ENCODE data around the gene PIAS1. TPM values are rescaled to one million over a fixed set of nuclear protein-coding genes. Genes with fewer than 3 reads are reported as not detected.
"Not testable (repeated sequence)": the region's sequence is repeated elsewhere in the genome, so short reads cannot be mapped to it uniquely, and the experiment has no call there.

PIAS1 gene
- total RNA-seq, 1 donor from 2014 or later = 12.7 TPM

- no peak for DNase-seq (ENCODE audit: low read depth in 2 of 2)
Measured at GRCh38 chr15:68218331-68218730, 164.2 kb downstream of the PIAS1 start.

- no peak for DNase-seq (ENCODE audit: low read depth in 2 of 2)
Measured at GRCh38 chr15:68218847-68219798, 165.0 kb downstream of the PIAS1 start.

- DNase-seq (ENCODE audit: low read depth in 2 of 2) = no peak
Measured at GRCh38 chr15:68220489-68220888, 166.4 kb downstream of the PIAS1 start.

- DNase-seq (ENCODE audit: low read depth in 2 of 2) = no peak
Measured at GRCh38 chr15:68220967-68221366, 166.9 kb downstream of the PIAS1 start.

GRCh38 chr15:68221530-68222431, 167.7 kb downstream of the PIAS1 start:
- not testable (repeated sequence) for DNase-seq (ENCODE audit: low read depth in 2 of 2)

- DNase-seq (ENCODE audit: low read depth in 2 of 2) = not testable (repeated sequence)
Measured at GRCh38 chr15:68222432-68222743, 168.3 kb downstream of the PIAS1 start.

GRCh38 chr15:68223171-68223570, 169.1 kb downstream of the PIAS1 start:
- no peak for DNase-seq (ENCODE audit: low read depth in 2 of 2)

- no peak for DNase-seq (ENCODE audit: low read depth in 2 of 2)
Measured at GRCh38 chr15:68224108-68224507, 170.0 kb downstream of the PIAS1 start.

- no peak for DNase-seq (ENCODE audit: low read depth in 2 of 2)
Measured at GRCh38 chr15:68224546-68225250, 170.6 kb downstream of the PIAS1 start.

- not testable (repeated sequence) for DNase-seq (ENCODE audit: low read depth in 2 of 2)
Measured at GRCh38 chr15:68225442-68225841, 171.3 kb downstream of the PIAS1 start.

GRCh38 chr15:68227643-68228142, 173.6 kb downstream of the PIAS1 start:
- no peak for DNase-seq (ENCODE audit: low read depth in 2 of 2)

- DNase-seq (ENCODE audit: low read depth in 2 of 2) = peak in 1 of 2 donors; percentile 15
Measured at GRCh38 chr15:68228143-68228970, 174.2 kb downstream of the PIAS1 start.

- peak; percentile 13 to 14 for DNase-seq (ENCODE audit: low read depth in 2 of 2)
Measured at GRCh38 chr15:68228971-68229385, 174.9 kb downstream of the PIAS1 start.

- DNase-seq (ENCODE audit: low read depth in 2 of 2) = peak; percentile 79 to 84
Measured at GRCh38 chr15:68229386-68230156, 175.5 kb downstream of the PIAS1 start, which contains the start of gene CLN6. TSS of gene CLN6 (minus strand) at chr15:68229728. CDS start at chr15:68229584, 144 bp downstream.

GRCh38 chr15:68230157-68231100, 176.3 kb downstream of the PIAS1 start:
- no peak for DNase-seq (ENCODE audit: low read depth in 2 of 2)

- DNase-seq (ENCODE audit: low read depth in 2 of 2) = no peak
Measured at GRCh38 chr15:68231102-68231818, 177.1 kb downstream of the PIAS1 start.

GRCh38 chr15:68232449-68232848, 178.3 kb downstream of the PIAS1 start:
- no peak for DNase-seq (ENCODE audit: low read depth in 2 of 2)

- DNase-seq (ENCODE audit: low read depth in 2 of 2) = no peak
Measured at GRCh38 chr15:68232937-68233336, 178.8 kb downstream of the PIAS1 start.

Data from lung microvascular endothelial cell (primary cell).